HS-27A (cell line): ENCODE results near the gene CPNE8.

Source experiments
- DNase-seq: peaks from one replicate; pipeline ENCODE4 v3.0.0-alpha.2; 2012; ENCODE audit warnings: low read depth, missing footprints

The CPNE8 gene

GRCh38 chr12:38728894-38729293 is 176.5 kb downstream of the CPNE8 start:
- DNase-seq, result no peak

- DNase-seq, result no peak
Measured at GRCh38 chr12:38721611-38722252, 183.7 kb downstream of the CPNE8 start.

- no peak for DNase-seq
Measured at GRCh38 chr12:38720661-38721060, 184.7 kb downstream of the CPNE8 start.

DNA sequence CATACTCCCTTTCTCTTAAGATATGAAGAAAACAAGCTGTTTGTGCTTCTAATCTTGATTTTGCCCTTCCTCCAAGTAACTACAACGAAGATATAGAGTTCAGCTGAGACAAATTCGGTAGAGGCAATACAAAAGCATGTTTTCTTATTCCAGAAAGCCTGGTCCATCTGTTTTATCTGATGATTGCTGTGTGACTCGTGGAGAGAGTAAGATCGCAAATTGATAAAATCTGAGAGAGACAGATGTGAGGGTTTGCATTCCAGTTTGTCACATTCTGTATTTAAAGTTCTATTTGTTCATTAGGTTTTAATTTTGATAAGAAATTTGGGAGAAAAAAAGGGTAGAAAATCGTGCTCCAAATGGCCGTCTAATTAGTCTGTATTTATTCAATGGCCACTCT is 192.1 kb downstream of the CPNE8 start:
- DNase-seq, result no peak

DNA sequence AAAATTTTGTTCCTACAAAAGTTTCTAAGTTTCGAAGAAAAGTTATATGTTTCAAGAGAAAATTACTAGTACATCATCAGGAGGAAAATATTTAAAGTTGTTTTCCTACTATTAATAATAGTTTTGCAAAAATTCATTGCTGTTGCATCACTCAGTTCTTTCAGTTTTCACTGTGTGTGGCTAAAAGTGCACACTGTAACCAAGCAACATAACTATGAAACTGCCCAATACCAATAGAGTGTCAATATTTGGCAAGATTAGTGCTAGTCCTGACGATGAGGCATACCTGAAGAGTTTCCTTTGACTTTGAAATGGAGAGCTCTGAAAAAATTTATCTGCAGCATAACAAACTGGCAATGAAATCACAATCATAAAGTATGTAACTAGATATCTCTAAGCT is 194.3 kb downstream of the CPNE8 start:
- no peak for DNase-seq

- DNase-seq, result no peak
Measured at GRCh38 chr12:38708466-38708865, 196.9 kb downstream of the CPNE8 start.

DNA sequence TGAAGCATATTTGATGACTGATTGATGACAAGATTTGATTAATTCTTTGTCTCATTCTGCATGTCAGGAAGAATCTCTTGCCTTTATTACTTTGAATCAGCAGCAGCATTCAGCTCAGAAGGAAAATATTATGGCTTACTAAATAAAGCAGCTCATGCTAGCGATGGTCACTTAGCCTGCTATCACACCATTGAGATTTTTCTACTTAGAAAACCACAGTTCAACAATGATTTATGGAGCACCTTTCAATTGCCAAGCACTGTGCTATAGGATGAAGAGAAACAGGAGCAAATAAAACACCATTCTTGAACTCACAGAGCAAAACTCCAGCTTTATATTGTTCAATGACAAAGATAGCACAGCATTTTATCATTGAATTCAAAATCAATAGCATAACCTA is 197.7 kb downstream of the CPNE8 start:
- no peak for DNase-seq

- DNase-seq, result no peak
Measured at GRCh38 chr12:38697289-38697688, 208.1 kb downstream of the CPNE8 start.

DNA sequence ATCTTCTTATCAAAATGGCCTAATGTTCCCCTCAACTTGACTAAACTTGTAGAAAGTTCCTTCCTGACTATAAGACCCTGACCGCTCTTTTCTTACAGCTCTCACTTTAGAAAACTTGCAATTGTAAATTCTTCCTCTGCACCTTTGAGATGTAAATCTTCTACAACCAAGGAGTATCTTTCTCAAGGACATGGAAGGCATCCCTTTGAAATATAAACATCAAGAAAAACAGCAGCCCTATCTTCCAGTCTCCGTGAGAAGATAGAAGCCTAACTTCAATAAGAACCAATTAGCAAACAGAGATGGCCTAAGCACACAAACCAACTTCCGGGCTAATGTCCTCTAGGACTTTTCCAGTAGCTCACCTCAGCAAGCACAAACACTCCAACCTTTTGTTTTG is 210.3 kb downstream of the CPNE8 start:
- DNase-seq, result no peak

DNA sequence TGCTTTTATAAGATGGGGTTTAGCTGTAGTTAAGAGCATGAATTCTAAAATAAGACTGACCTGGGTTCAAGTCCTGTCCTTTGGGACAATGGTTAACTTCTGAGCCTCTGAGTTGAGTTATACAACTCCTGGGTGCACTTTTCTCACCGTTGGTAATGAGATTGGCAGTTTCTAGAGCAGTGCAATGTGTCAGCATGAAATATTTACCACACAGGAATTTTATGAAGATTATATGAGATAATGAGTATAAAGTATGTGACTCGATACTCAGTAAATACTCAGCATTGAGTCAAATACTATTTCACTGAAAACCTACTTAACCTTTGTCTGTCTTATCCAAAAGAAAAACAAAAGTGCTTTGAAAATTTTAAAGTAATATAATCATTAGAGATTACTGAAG is 214.2 kb downstream of the CPNE8 start:
- no peak for DNase-seq

- DNase-seq, result no peak
Measured at GRCh38 chr12:38690646-38691045, 214.7 kb downstream of the CPNE8 start.

GRCh38 chr12:38689704-38690103 is 215.7 kb downstream of the CPNE8 start:
- DNase-seq, result no peak

DNA sequence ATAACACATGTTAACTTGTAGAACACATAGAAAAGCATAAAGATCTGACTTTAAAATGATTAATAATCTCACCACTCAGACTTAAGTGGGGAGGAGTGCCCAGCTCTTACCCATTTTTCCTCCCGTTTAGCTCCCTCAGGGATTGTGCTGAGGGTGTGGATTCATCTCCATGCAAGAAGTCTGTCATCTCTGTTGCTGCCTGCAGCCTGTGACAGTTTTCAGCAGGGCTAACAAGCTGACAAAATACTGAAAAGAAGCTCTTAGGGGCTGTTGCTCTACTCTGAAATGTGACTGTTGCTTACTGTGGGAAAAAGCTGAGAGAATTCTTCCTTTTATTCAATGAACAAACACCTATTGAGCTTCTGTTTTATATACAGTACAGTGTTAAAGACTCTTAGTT is 216.2 kb downstream of the CPNE8 start:
- DNase-seq, result no peak

DNA sequence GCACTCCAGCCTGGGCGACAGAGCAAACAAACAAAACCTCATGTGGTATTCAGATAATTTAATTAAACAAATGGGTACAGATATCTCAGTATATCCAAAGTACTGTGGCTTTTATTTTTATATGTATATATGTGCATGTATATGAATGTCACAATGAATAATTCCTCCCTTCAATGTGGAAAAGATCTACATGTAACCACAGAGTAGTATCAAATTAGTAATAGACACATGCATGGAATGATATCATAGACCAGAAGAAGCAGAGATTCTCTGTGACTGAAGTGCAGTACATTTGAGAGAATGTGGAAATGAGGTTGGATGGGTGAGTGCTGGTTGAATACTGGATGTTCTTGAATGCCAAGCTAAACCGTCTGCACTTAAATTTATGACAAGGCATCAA is 222.9 kb downstream of the CPNE8 start:
- DNase-seq, result no peak

- DNase-seq, result no peak
Measured at GRCh38 chr12:38669530-38669929, 235.9 kb downstream of the CPNE8 start.

- DNase-seq, result no peak
Measured at GRCh38 chr12:38669081-38669480, 236.3 kb downstream of the CPNE8 start.

DNA sequence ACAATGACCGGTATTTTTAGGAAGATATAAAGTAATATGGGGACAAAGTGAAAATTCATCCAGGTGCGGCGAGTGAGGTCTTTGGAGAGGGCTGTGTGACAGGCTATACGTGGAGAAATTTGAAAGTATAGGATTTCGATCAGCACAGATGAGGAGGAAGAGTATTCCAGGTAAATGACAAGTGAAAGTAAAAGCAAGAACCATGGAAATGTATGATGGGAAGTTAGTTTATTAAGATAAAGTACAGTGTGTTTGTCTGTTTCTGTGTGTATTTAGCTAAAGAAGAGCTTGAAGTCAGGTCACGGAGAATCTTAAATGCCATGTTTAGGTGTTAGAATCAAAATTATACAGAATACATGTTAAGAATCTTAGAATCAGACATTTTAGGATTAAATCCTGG is 239.0 kb downstream of the CPNE8 start:
- DNase-seq, result no peak

DNA sequence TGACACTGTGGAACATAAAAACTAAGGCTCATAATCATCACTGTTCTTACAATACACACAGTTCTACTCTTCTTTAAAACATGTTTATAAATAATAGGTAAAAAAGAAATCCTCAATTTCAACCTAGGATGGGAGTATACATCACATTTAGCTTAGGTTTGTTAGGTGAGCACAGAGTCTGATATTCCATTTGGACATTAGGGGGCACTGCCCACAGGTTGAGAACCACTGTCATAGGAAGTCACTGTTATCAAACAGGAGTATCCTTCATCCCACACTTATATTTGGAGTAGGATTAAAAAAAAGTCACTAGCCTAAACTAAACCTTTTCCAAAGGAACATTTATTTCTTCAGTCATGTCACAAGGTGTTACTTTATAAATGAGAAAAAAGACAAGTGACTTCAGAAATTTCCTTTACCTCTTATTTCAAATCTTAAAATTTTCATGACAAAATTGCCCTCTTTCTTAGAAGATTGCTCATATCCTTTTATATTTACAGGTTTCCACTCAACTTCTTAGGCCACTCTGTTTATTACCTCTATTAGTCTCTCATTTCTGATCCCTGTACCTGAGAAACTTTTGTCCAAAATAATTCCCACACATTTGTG is 240.6 kb downstream of the CPNE8 start:
- DNase-seq, result no peak

DNA sequence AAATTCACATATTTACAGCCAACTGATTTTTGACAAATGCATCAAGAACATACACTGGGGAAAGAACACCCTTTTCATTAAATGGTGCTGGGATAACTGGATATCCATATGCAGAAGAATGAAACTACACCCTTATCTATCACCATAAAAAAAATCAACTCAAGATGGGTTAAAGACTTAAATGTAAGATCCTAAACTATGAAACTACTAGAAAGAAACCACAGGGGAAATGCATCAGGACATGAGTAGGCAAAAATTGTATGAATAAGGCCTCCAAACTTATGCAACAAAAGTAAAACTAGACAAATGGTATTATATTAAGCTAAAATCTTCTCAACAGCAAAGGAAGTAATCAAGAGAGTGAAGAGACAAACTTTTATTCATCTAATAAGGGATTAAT is 242.6 kb downstream of the CPNE8 start:
- no peak for DNase-seq

DNA sequence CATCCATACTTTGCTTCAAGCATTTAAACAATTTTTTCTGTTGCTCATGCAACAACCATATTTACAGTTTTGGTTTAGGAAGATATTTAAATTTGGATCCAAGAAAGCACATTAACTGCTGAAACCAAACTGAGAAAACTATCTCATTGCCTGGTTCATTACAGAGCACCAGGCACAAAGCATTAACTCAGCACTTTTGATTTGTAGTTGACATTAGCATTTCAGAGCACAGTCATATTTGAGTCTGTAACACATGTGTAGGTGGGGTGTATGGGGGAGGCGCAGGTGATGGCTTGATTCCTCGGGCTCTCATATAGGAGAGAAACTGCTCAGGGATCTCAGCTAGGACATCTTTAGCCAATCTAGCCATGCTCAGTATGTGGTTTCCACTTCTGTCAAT is 251.7 kb downstream of the CPNE8 start:
- DNase-seq, result no peak

GRCh38 chr12:38648813-38649212 is 256.6 kb downstream of the CPNE8 start:
- no peak for DNase-seq

DNA sequence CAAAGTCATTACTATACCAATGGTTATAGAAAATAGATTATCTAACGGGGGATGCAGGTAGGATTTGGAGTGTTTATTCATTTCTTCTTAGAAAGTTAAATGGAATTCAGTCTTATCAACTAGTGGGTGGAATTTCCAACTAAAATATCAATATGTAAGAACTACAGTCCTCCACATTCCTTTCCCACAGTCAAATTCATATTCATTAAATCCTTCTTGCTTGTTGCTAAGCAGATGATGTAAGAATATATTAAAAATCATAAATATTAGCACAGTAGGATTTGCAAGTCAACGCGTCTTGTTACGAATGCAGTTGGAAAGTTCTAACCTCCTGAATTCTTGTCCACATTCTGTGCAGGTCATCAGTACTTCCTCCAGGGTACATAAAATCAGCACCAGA is 259.2 kb downstream of the CPNE8 start:
- no peak for DNase-seq

- DNase-seq, result no peak
Measured at GRCh38 chr12:38639625-38640024, 265.8 kb downstream of the CPNE8 start.

DNA sequence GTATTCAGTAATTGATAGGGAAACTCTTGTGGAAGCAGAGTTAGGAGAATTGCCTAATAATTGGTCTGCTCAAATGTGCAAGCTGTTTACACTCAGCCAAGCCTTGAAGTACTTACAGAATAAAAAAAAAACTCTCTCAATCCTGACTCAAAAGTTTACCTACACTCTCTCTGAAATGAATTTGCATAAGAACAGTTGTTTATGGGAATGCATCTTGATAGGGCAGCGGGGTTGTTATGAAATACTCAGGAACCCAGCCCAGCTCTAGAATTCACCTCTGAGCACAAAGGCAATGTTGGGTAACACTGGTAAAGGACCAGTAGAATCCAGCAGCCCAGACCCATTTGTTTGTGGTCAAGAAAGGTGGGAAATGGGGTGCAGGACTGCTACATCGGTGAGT is 267.0 kb downstream of the CPNE8 start:
- DNase-seq, result no peak
